PC-3 (cell line): ENCODE results near the gene ASB18. TPM values are rescaled to one million over a fixed set of nuclear protein-coding genes. Genes with fewer than 3 reads are reported as not detected.

ENCODE experiments used
- ATAC-seq: fragments of 200-7000 bp; cut with Tn5 transposase; 2 replicates; pipeline ENCODE4 v1.9.1; 2020; ENCODE audit warnings: mild to moderate bottlenecking, moderate library complexity
- BruUV-seq: library from RNA; stranded (reverse); fragments of 400-500 nt; replicated peaks from 2 replicates; lab custom pipeline; 2021; lab: Mats Ljungman, UMichigan
- CTCF ChIA-PET: fragments of 300-600 bp; sonication (Branson Sonifier 250); formaldehyde crosslinking; loops from one replicate; lab custom pipeline; 2022; ENCODE audit warnings: antibody characterized with exemption; lab: Charles Lee
- POLR2A ChIA-PET: fragments of 300-600 bp; sonication (Branson Sonifier 250); formaldehyde crosslinking; loops from one replicate; lab custom pipeline; 2022; ENCODE audit warnings: antibody characterized with exemption; ENCODE audit not compliant: unreplicated experiment; lab: Charles Lee
- DNase-seq: peaks from one replicate; pipeline ENCODE4 v3.0.0-alpha.2; 2015
- H2AFZ ChIP-seq: fragments of 300-600 bp; sonication (generic); 2 replicates; pipeline ENCODE4 v1.6.0; 2016; ENCODE audit warnings: antibody characterized with exemption, low read length
- H3F3A ChIP-seq: fragments of 300-600 bp; sonication (generic); one replicate; pipeline ENCODE4 v1.6.0; 2017; ENCODE audit warnings: antibody characterized with exemption, low read length, control low read depth, mild to moderate bottlenecking; ENCODE audit not compliant: unreplicated experiment
- H3K27ac ChIP-seq: fragments of 300-600 bp; sonication (generic); 2 replicates; pipeline ENCODE4 v1.5.1; 2016; ENCODE audit warnings: mild to moderate bottlenecking, low read length
- H3K27me3 ChIP-seq: fragments of 300-600 bp; sonication (generic); 2 replicates; pipeline ENCODE4 v1.6.1; 2016; ENCODE audit warnings: low read length, mixed read lengths
- H3K36me3 ChIP-seq: fragments of 300-600 bp; sonication (generic); 2 replicates; pipeline ENCODE4 v1.6.1; 2016; ENCODE audit warnings: low read depth, mixed run types, low read length, mixed read lengths
- H3K4me1 ChIP-seq: fragments of 300-600 bp; sonication (generic); 2 replicates; pipeline ENCODE4 v1.5.1; 2016; ENCODE audit warnings: low read length; ENCODE audit not compliant: insufficient read depth
- H3K4me2 ChIP-seq: fragments of 300-600 bp; sonication (generic); 2 replicates; pipeline ENCODE4 v1.6.0; 2016; ENCODE audit warnings: low read length
- H3K4me3 ChIP-seq: fragments of 300-600 bp; sonication (generic); 2 replicates; pipeline ENCODE4 v1.5.1; 2016; ENCODE audit warnings: mild to moderate bottlenecking, low read length, mixed read lengths
- H3K79me2 ChIP-seq: fragments of 300-600 bp; sonication (generic); 2 replicates; pipeline ENCODE4 v1.6.1; 2017; ENCODE audit warnings: low read length, mixed read lengths
- H3K9ac ChIP-seq: fragments of 300-600 bp; sonication (generic); 2 replicates; pipeline ENCODE4 v1.6.0; 2016; ENCODE audit warnings: mild to moderate bottlenecking, low read length
- H3K9me2 ChIP-seq: fragments of 300-600 bp; sonication (generic); replicated peaks from 2 replicates; pipeline ENCODE4 v1.6.1; 2016; ENCODE audit warnings: mixed run types, low read length, mixed read lengths
- H3K9me3 ChIP-seq: fragments of 300-600 bp; sonication (generic); 2 replicates; pipeline ENCODE4 v1.6.1; 2016; ENCODE audit warnings: low read length, mixed read lengths
- H4K20me1 ChIP-seq: fragments of 300-600 bp; sonication (generic); 2 replicates; pipeline ENCODE4 v1.6.1; 2016; ENCODE audit warnings: low read length, mixed read lengths
- EZH2 ChIP-seq: fragments of 300-600 bp; sonication (generic); IDR thresholded peaks from one replicate; pipeline ENCODE4 v1.6.1; 2017; ENCODE audit warnings: antibody characterized with exemption, mild to moderate bottlenecking, low read length; ENCODE audit not compliant: unreplicated experiment
- EZH2phosphoT487 ChIP-seq: fragments of 300-600 bp; sonication (generic); IDR thresholded peaks from 2 replicates; pipeline ENCODE4 v1.6.1; 2018; ENCODE audit warnings: mild to moderate bottlenecking, antibody characterized with exemption, low read length, borderline replicate concordance
- intact Hi-C: fragments of 100-400 bp; cut with micrococcal nuclease; formaldehyde crosslinking; loops from 2 replicates; pipeline ENCODE4 v1.9.0; 2023
- total RNA-seq: library from RNA; depleted of rRNA; stranded (reverse); fragments of >200 nt; gene quantifications from 2 replicates; pipeline ENCODE4 v1.2.3, GENCODE V29; 2014
- TF ChIP-seq, protein P1 (sequence below): fragments of 300-600 bp; sonication (generic); conservative IDR thresholded peaks from 2 replicates; pipeline ENCODE4 v1.5.1; 2017; ENCODE audit warnings: antibody characterized with exemption, low read depth, mild to moderate bottlenecking, low read length

The ASB18 gene
- total RNA-seq, 1 experiment from 2014 or later = 0.15 TPM

DNA sequence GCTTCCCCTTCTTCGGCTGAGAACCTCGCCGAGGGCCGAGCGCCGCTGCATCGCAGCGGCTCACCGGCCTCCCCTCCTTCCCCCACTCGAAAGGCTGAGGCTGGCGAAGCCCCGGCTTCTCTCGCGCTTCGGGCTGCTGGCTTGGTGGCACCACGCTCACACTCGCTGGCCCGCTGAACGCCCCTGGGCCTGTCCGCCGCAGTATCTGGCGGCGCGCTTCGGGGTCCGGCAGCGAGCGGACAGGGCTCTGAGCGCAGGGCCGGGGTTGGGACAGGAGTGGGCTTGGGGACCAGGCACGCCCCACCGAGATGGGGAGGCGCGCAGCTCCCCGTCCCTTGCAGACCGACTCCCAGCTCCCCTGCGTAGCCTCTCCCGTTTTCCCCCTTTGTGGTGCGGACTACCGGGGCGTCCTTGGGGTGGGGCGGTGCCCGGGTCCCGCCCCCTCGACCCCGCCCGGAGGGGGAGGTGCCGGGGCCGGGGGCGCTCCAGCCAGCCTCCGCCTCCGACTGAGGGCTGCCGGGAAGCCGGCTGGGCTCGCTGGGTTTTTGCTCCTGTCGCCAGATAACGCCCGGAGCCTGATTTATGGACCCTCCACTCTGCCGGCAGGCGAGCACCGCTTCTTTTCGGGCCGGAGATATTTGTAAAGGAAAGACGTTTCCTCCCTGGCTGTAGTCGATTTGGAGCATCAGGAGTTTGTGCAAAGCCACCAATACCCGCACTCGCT lies 99.8 kb downstream of the ASB18 start:
- no peak for DNase-seq
- ChIA-PET CTCF (no interaction called here), POLR2A (no interaction called here)
- H3K9me3 ChIP-seq = no peaks in the 10 kb centered on the region
- no TSS peak for BruUV-seq
- no peaks in the 10 kb centered on the region for H4K20me1 ChIP-seq
- no peaks in the 10 kb centered on the region for H3K9me2 ChIP-seq
- intact Hi-C loops = no loop called here
- peaks cover 40% of the 10 kb centered on the region for H3K79me2 ChIP-seq
- peaks cover 8% of the 10 kb centered on the region for H3K4me1 ChIP-seq
- no peak for ATAC-seq
- H2AFZ ChIP-seq = no peak overlapping the region
- no peaks in the 10 kb centered on the region for H3K27me3 ChIP-seq
- peak overlapping the region; percentile 91; the same call in 1 of the 2 replicates for H3K4me3 ChIP-seq
- no peak overlapping the region for H3K27ac ChIP-seq
- H3K4me2 ChIP-seq = 0 out of 2 replicates have a peak overlapping the region, but pooled peaks have one; percentile 99
- no peaks in the 10 kb centered on the region for H3F3A ChIP-seq
- peak overlapping the region; percentile 63; the same call in 1 of the 2 replicates for H3K9ac ChIP-seq
- TF ChIP-seq EZH2phosphoT487 = no peak
- TF ChIP-seq, protein P1, sequence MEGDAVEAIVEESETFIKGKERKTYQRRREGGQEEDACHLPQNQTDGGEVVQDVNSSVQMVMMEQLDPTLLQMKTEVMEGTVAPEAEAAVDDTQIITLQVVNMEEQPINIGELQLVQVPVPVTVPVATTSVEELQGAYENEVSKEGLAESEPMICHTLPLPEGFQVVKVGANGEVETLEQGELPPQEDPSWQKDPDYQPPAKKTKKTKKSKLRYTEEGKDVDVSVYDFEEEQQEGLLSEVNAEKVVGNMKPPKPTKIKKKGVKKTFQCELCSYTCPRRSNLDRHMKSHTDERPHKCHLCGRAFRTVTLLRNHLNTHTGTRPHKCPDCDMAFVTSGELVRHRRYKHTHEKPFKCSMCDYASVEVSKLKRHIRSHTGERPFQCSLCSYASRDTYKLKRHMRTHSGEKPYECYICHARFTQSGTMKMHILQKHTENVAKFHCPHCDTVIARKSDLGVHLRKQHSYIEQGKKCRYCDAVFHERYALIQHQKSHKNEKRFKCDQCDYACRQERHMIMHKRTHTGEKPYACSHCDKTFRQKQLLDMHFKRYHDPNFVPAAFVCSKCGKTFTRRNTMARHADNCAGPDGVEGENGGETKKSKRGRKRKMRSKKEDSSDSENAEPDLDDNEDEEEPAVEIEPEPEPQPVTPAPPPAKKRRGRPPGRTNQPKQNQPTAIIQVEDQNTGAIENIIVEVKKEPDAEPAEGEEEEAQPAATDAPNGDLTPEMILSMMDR = no peak
- no peak for TF ChIP-seq EZH2
- no peaks in the 10 kb centered on the region for H3K36me3 ChIP-seq

- no peak overlapping the region for H3K4me3 ChIP-seq
- no peak overlapping the region for H2AFZ ChIP-seq
- no peaks in the 10 kb centered on the region for H4K20me1 ChIP-seq
- H3K4me2 ChIP-seq = no peak overlapping the region
- DNase-seq (no peak), ATAC-seq (no peak)
- peaks cover 33% of the 10 kb centered on the region for H3K79me2 ChIP-seq
- intact Hi-C loops = no loop called here
- no peaks in the 10 kb centered on the region for H3K9me3 ChIP-seq
- ChIA-PET CTCF (no interaction called here), POLR2A (no interaction called here)
- no TSS peak for BruUV-seq
- TF ChIP-seq, protein P1 = no peak
- TF ChIP-seq EZH2 (no peak), EZH2phosphoT487 (no peak)
- H3K36me3 ChIP-seq = no peaks in the 10 kb centered on the region
- no peak overlapping the region for H3K27ac ChIP-seq
- H3K27me3 ChIP-seq = no peaks in the 10 kb centered on the region
- peaks cover under 1% of the 10 kb centered on the region for H3K4me1 ChIP-seq
- H3K9ac ChIP-seq = no peak overlapping the region
- no peaks in the 10 kb centered on the region for H3K9me2 ChIP-seq
- no peaks in the 10 kb centered on the region for H3F3A ChIP-seq
These were observed 100.6 kb downstream of the ASB18 start for GRCh38 chr2:236163471-236164200.
